Hepatocyte (in vitro differentiated cells): ENCODE results near the gene FOCAD.

ENCODE experiments used
- EZH2 ChIP-seq: fragments of 200-600 bp; sonication (generic); IDR thresholded peaks from 2 replicates; pipeline ENCODE4 v1.6.1; 2016; ENCODE audit warnings: antibody characterized with exemption, mild to moderate bottlenecking, borderline replicate concordance
- EZH2phosphoT487 ChIP-seq: fragments of 200-600 bp; sonication (generic); IDR thresholded peaks from one replicate; pipeline ENCODE4 v1.6.1; 2018; ENCODE audit warnings: antibody characterized with exemption, mild to moderate bottlenecking, low read depth, moderate library complexity; ENCODE audit not compliant: unreplicated experiment, severe bottlenecking
- TF ChIP-seq, protein P1 (sequence below): fragments of 200-600 bp; sonication (generic); IDR thresholded peaks from 2 replicates; pipeline ENCODE4 v1.5.1; 2016; ENCODE audit warnings: antibody characterized with exemption, mild to moderate bottlenecking; ENCODE audit not compliant: poor library complexity

DNA sequence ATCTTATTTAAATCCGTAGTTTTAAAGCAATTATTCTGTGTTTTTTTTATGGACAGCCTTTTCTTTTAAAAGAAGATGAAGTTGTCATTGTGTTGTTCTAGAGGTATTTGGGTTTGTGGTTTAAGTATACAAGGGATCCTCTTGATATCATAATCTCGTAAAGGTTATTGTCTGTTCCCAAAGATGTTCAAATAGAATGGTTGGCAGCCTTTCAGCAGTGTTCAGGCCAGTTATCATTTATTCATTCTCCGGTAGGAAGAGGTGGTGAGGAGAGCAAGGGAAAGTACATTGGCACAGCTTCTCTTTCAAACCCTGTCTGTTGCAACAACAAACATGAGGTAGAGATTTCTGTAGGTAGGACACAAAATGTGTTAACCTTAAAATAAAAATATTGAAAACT lies 147.0 kb downstream of the FOCAD start:
- TF ChIP-seq EZH2 (no peak), EZH2phosphoT487 (no peak)
- TF ChIP-seq, protein P1, sequence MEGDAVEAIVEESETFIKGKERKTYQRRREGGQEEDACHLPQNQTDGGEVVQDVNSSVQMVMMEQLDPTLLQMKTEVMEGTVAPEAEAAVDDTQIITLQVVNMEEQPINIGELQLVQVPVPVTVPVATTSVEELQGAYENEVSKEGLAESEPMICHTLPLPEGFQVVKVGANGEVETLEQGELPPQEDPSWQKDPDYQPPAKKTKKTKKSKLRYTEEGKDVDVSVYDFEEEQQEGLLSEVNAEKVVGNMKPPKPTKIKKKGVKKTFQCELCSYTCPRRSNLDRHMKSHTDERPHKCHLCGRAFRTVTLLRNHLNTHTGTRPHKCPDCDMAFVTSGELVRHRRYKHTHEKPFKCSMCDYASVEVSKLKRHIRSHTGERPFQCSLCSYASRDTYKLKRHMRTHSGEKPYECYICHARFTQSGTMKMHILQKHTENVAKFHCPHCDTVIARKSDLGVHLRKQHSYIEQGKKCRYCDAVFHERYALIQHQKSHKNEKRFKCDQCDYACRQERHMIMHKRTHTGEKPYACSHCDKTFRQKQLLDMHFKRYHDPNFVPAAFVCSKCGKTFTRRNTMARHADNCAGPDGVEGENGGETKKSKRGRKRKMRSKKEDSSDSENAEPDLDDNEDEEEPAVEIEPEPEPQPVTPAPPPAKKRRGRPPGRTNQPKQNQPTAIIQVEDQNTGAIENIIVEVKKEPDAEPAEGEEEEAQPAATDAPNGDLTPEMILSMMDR, result no peak
